ENCODE measurements around the gene ATP8B2. TPM values are rescaled to one million over a fixed set of nuclear protein-coding genes. Genes with fewer than 3 reads are reported as not detected.

Gene ATP8B2
- total RNA-seq, 1 donor from 2014 or later = 71.6 TPM

DNA sequence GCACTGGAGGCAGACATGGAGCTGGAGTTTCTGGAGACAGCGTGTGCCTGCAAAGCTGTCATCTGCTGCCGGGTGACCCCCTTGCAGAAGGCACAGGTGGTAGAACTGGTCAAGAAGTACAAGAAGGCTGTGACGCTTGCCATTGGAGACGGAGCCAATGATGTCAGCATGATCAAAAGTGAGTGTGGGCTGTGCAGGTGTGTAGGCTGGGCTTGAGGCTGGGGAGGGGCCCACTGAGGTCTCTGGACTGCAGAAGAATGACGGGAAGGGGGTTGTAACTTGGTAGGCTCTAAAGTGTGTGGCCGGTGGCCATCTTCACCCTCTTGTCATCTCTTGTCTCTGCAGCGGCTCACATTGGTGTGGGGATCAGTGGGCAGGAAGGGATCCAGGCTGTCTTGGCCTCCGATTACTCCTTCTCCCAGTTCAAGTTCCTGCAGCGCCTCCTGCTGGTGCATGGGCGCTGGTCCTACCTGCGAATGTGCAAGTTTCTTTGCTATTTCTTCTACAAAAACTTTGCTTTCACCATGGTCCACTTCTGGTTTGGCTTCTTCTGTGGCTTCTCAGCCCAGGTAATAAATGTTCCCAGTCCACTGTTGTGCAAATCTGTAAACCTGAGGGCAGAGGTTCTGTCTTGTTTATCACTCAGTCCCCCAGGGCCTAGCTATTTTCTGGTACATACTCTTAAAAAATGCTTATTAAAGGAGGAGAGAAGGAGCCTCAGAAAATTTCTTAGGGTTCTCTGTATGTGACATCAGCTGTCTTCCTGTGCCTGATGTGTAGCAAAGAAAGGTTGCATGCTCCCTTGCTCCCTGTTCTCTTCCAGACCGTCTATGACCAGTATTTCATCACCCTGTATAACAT lies 19.9 kb downstream of the ATP8B2 start:
- DNase-seq (ENCODE audit: low read depth) (no peak), FAIRE-seq (no peak)
- Mint-ChIP-seq H3K27ac (ENCODE audit: unreplicated experiment) (no peak overlapping the region), H3K36me3 (ENCODE audit: low read depth, unreplicated experiment) (peaks cover 64% of the 10 kb centered on the region), H3K4me3 (ENCODE audit: unreplicated experiment) (no peak overlapping the region), H3K9me3 (ENCODE audit: unreplicated experiment) (no peaks in the 10 kb centered on the region), H3K27me3 (ENCODE audit: low read depth, unreplicated experiment) (no peaks in the 10 kb centered on the region), H3K4me1 (ENCODE audit: low read depth, unreplicated experiment) (peaks cover 7% of the 10 kb centered on the region)
- H4K20me1 ChIP-seq (ENCODE audit: insufficient read depth, low read length) = peaks cover 53% of the 10 kb centered on the region
- TF ChIP-seq EZH2 (IDR thresholded peaks at IDR 0.05; ENCODE audit: insufficient read depth, low read length) = no peak
- TF ChIP-seq, protein P1, sequence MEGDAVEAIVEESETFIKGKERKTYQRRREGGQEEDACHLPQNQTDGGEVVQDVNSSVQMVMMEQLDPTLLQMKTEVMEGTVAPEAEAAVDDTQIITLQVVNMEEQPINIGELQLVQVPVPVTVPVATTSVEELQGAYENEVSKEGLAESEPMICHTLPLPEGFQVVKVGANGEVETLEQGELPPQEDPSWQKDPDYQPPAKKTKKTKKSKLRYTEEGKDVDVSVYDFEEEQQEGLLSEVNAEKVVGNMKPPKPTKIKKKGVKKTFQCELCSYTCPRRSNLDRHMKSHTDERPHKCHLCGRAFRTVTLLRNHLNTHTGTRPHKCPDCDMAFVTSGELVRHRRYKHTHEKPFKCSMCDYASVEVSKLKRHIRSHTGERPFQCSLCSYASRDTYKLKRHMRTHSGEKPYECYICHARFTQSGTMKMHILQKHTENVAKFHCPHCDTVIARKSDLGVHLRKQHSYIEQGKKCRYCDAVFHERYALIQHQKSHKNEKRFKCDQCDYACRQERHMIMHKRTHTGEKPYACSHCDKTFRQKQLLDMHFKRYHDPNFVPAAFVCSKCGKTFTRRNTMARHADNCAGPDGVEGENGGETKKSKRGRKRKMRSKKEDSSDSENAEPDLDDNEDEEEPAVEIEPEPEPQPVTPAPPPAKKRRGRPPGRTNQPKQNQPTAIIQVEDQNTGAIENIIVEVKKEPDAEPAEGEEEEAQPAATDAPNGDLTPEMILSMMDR (IDR thresholded peaks at IDR 0.05; ENCODE audit: insufficient read depth, low read depth, low read length) = peak; percentile 72
- no peaks in the 10 kb centered on the region for H3K27me3 ChIP-seq (ENCODE audit: insufficient read depth, low read length)
- no peak overlapping the region for H3K4me2 ChIP-seq (ENCODE audit: low read length)
- no peaks in the 10 kb centered on the region for H3K4me1 ChIP-seq (ENCODE audit: insufficient read depth, low read length)
- no peak overlapping the region for H3K9ac ChIP-seq (ENCODE audit: low read length)
- H3K36me3 ChIP-seq (ENCODE audit: insufficient read depth, low read length) = peaks cover 56% of the 10 kb centered on the region
- no peak overlapping the region for H3K4me3 ChIP-seq (ENCODE audit: insufficient read depth, low read depth, low read length)
- no peaks in the 10 kb centered on the region for H3K79me2 ChIP-seq (ENCODE audit: insufficient read depth, low read length)
- no peak overlapping the region for H2AFZ ChIP-seq (ENCODE audit: low read depth, low read length)
- no peak overlapping the region for H3K27ac ChIP-seq (ENCODE audit: low read depth, low read length)
- H3K9me3 ChIP-seq (ENCODE audit: insufficient read depth, low read depth, low read length) = no peaks in the 10 kb centered on the region

GRCh38 chr1:154346276-154346917 lies 21.1 kb downstream of the ATP8B2 start:
- no peaks in the 10 kb centered on the region for H3K27me3 ChIP-seq (ENCODE audit: insufficient read depth, low read length)
- TF ChIP-seq, protein P1 (IDR thresholded peaks at IDR 0.05; ENCODE audit: insufficient read depth, low read depth, low read length) = no peak
- no peak for TF ChIP-seq EZH2 (IDR thresholded peaks at IDR 0.05; ENCODE audit: insufficient read depth, low read length)
- no peak overlapping the region for H3K4me2 ChIP-seq (ENCODE audit: low read length)
- Mint-ChIP-seq H3K4me3 (ENCODE audit: unreplicated experiment) (no peak overlapping the region), H3K9me3 (ENCODE audit: unreplicated experiment) (no peaks in the 10 kb centered on the region), H3K27ac (ENCODE audit: unreplicated experiment) (no peak overlapping the region), H3K36me3 (ENCODE audit: low read depth, unreplicated experiment) (peaks cover 59% of the 10 kb centered on the region), H3K4me1 (ENCODE audit: low read depth, unreplicated experiment) (peaks cover 7% of the 10 kb centered on the region), H3K27me3 (ENCODE audit: low read depth, unreplicated experiment) (no peaks in the 10 kb centered on the region)
- H3K36me3 ChIP-seq (ENCODE audit: insufficient read depth, low read length) = peaks cover 52% of the 10 kb centered on the region
- no peak overlapping the region for H3K9ac ChIP-seq (ENCODE audit: low read length)
- H3K9me3 ChIP-seq (ENCODE audit: insufficient read depth, low read depth, low read length) = no peaks in the 10 kb centered on the region
- H3K79me2 ChIP-seq (ENCODE audit: insufficient read depth, low read length) = no peaks in the 10 kb centered on the region
- H4K20me1 ChIP-seq (ENCODE audit: insufficient read depth, low read length) = peaks cover 56% of the 10 kb centered on the region
- no peak overlapping the region for H2AFZ ChIP-seq (ENCODE audit: low read depth, low read length)
- H3K27ac ChIP-seq (ENCODE audit: low read depth, low read length) = no peak overlapping the region
- no peak for DNase-seq (ENCODE audit: low read depth)
- no peaks in the 10 kb centered on the region for H3K4me1 ChIP-seq (ENCODE audit: insufficient read depth, low read length)
- no peak for FAIRE-seq
- H3K4me3 ChIP-seq (ENCODE audit: insufficient read depth, low read depth, low read length) = no peak overlapping the region

Measured in astrocyte (in vitro differentiated cells and primary cell).